Effector CD8-positive, alpha-beta T cell (primary cell): ENCODE data around the gene FABP6.

Source experiments
- DNase-seq: peaks from one replicate; lab custom pipeline; 2025; lab: John Stamatoyannopoulos, UW

FABP6 gene

DNA sequence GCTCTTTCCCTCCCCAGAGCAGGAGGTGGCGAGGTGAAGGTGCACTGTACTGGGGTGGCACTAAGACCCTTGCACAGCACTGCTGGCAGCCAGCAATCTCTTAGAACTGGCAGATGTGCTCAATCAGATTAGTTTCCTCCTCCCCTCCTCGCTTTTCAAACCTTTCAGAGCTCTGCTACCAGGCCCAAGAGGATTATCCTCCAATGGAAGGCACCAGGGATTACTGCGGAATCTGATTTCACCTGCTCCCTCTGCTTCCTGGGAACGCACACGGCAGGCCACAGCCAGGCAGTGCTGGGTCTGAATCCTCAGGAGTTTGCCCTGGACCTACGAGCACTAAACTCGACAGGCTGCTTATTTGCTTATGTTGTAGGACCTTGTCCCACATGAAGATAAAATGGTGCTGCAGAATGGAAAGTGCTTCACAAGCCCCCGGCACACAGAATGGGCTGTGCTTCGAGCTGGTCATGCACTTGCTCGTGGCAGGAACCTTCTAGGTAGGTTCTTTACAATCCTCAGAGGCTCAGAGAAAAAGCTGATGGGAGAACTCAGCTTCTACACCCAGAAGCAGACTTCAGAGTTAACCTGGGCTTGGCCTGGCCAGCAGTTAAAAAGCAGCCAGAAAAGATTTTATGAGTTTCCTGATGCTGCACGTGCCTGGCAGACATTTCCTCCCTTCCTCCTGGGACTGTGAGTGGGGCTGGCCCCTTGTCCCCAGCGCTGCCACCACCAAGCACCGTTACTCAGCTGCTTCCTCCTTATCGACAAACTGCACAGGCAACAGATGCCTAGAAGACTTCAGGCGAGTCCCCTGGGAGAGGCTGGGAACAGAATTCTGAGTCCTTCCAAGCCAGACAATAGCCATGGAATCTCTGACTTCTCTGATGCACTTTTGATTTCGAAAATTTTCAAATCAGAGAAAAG is 33.1 kb downstream of the FABP6 start:
- no peak for DNase-seq

DNA sequence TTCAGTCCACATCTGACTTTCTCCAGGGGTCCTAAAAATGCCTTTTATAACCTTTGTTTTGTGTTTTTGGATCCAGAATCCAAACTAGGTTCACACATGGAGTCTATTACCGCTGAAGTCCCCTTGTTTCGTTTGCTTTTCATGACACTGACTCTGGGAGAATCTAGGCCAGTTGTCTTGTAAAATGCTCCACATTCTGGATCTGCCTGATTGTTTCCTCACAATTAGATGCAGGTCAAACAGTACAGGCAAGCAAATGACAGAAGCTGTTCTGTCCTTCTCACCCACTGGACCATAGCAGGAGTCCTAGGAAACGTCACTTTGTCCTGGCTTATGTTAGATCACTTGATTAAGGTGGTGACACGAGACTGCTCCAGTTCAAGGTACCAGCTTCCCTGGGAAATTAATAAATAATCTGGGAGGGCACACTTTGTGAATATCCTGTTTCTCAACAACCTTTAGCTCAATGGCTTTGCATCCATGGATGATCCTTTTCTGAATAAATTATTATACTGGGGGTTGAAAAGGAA is 34.1 kb downstream of the FABP6 start:
- DNase-seq: no peak

DNA sequence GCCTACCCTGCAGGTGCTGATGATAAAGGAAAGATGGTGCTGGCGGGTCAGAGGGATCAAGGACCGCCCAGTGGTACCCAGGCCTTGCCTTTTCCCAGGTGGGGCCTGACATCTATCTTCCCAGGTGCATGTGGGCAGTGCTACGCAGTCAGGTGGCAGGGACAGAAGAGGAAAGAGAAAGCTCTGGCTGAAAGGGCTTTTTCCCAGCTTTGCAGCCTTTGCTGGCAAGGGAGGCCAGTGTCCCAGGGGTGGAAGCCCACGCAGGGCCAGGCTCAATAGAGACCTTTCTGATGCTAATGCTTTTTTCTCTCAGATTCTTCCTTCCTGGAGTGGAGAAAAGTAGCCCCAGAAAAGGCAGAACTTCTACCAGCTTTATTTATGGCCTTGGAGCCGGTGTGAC is 36.7 kb downstream of the FABP6 start:
- DNase-seq: no peak

DNA sequence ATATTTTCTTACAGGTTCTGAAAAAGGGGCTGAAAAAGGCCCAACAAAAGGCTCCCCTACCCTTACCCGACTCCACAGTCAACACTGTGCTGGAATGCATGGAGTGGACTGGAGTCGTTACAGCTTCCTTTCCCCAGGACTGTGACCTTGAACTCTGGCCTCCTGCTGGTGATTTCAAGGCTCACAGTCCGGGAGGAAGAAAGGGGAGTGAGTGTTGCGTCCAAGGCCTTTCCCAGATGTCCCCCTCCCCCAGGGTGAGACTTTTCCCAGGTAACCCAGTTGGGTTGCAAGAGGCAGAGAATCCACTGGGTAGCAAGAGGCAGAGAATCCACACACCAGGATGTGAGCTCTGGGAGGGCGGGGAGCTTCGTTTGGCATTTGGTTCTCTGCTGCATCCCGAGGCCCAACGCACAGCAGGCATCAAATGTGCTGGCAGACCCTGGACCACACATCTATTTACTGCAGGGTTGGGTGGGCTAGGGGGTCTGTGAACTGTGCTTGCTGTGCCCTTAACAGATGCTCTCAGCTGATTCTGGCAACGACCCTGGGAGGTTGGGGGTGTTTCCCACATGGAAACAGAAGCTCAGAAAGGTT is 37.5 kb downstream of the FABP6 start:
- DNase-seq: no peak

DNA sequence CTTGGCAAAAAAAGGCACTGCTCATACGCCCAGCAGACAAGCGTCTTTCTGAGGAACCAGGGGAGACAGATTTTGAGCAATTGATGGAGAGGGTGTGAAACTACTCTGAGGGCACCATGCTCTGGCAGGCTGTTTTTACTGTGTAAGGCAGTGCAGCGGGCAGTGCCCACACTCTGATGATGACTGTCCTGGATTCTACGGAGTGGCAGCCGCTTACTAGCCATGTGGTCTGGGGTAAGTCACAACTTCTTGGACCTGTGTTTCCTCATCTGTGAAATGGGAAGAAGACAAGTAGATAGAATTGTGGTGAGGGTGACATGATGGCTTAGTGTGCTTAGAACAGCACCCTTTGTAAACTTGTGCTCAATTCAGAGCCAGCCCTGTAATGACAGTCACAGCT is 38.8 kb downstream of the FABP6 start:
- no peak for DNase-seq

DNA sequence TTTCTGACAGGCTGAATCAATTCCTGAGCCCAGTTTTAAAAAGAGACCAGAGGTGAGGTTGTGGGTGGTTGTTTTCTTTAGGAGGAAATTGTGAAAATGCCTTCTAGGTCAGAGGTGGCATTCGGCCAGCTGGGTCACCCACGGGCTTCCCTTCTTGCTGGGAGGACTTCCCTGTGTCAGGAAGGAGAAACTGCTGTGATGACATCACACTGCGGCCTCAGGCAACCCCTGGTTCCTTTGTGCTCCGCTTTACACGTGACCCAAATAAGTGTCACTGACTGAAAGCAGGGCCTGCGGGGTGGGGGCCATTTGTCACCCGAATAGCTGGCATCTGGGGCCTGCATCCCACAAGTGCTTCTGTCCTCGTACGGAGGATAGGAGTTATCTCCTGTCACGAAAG is 39.7 kb downstream of the FABP6 start:
- DNase-seq: no peak

DNA sequence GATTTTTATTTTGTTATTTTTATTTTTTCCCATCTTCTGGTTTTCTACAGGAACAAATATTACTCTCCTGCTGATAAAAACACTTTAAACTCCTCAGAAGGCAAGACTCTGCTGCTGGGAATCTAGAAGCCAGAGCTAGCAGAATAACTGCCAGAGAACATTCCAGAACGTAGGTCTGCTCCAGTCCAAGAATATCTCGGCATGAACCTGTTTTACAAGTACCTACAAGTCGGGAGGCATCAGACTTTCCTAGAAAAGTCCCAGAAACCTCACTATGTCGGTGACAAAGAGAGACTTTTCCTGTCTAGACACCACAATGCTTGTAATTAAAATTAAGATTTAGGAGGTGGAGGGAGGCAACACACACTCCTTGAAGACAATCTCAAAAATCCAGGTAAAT is 41.4 kb downstream of the FABP6 start:
- no peak for DNase-seq

DNA sequence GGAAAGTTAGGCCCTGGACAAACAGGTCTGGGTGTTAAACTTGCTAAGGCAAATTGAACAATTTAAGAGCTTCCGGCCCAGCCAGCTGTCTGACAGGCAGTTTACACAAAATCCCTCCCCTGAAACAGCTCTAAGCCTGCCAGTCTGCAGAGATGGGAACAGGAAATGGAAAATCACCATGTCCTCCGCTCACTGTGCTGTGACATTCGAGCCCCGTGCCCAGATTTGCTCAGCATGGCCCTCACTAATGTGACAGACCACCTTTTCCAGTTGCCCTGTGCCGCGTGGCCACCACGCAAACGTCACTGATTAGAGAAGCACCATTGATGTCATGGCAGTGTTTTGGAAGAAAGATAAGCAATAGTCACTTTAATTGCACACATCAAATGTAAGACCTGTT is 42.1 kb downstream of the FABP6 start:
- no peak for DNase-seq

DNA sequence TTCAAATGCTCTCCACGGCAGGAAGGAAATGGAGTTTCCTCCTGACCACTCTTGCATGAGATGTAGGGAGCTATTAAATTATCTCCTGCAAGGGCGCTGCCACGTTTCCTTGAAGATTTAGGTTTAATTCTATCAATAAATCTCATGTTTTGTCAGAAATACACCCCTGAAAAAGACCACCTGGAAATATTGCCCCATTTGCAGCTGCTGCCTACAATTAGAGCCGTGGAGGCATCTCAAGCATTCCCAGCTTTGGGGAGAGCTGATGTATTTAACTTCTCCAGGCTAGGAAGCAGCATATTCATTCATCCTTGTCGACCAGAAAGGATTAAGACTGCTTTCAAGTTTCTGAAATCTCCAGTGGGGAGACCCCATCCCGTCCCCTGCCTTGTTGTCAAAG is 42.5 kb downstream of the FABP6 start:
- no peak for DNase-seq

DNA sequence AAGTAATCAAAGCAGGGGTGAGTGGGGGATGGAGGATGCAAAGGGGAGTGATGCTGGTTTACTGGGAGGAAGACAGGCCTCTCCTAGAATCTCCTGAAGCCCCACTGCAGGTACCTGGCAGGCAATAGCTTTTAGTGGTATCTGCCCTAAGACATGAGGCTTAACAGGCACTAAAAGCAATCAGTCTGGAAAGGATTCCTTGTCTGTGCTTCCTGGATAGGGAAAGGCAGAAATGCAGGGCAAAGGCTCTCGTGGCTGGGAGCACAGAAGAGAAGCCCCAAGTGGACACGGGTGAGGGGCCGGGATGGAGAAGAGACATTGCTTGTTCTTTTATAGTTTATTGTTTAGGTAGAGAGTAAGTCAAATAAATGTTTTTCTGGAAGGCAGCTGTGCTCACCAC is 43.0 kb downstream of the FABP6 start:
- no peak for DNase-seq

DNA sequence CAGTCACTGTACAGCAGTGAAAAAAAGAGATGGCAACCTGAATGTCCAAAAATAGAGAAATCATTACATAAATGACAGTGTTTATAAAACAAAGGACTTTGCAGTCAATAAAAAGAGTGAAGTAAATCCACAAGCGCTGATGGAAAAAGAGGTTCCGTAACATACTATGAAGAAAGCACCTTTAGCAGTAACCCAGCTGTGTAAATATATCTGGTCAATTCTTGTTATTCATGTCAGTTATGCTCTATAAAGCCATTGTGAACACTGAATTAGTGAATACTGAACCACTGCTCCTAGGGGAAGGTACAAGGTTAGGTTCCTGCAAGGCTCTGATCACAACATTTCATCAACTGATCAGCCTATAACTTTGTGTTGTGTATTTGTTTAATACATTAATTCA is 43.6 kb downstream of the FABP6 start:
- no peak for DNase-seq

DNA sequence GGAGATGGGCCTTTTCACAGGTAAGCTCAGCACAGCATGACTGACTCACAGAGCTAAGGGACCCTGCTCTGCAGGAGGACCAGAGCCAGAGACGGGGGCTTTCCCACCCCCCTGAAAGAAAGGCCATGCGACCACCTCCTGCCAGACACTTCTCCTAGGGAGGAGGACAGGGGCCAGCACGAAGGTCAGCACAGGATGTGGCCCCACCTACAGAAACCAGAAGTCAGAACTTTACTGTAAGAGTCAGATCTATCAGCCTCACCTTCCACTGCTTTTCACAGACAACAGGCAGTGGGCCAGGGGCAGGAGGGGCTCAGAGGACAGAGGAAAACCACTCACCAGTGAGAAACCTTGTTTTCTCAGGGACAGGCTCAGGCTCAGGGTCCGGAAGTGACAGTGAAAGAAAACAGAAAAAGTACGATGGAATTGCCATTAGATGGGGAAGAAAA is 45.2 kb downstream of the FABP6 start:
- DNase-seq: no peak

DNA sequence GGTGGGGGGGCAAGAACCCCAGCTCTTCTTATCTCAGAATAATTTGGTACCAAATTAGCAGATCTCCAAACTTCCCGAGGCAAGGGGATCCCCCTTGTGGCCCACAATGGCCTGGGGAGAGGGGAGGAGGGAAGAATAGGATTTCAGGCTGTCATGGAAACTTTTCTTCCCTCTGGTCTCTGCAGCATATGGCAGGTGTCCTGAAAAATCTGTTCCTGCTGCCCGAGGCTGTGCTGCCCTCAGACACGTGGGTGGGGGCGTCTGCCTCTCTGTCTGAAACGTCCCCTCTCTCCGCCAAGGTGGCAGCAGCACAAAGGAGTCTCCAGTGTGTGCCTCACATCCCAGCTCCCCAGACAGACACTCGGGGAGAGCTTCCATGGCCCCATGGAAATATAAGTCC is 49.0 kb downstream of the FABP6 start:
- DNase-seq: no peak

DNA sequence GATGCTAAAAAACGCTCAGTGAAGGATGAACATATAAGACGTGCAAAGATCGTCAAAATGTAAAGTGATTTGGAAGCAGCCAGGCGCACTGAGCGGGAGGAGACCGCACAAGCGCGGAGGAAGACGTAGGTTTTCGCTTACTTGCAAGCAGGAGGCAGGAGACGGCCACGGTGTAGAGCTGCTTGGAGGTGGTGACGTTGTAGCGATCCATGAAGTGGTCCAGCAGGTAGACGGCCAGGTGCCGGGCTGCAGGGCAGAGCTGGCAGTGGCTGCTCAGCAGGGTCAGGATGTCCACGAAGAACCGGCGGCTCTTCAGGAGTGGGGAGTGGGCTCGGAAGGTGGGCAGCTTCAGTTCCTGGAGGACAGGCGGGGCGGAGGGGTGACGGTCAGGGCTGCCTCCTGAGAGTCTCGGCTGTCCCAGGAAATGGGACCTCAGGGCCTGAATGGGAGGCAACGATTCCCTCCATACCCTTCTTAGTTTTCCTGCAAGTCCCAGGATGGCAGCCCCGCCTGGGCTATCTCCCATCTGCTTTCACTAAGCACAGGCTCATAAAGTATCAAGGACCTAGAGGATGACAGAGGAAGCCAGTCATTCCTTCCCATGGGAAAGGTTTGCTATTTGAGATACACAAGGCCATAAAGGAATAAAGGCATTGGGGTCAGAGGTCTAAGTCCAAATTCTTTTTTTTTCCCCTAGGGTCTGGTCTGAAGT is 51.2 kb downstream of the FABP6 start:
- DNase-seq: no peak

DNA sequence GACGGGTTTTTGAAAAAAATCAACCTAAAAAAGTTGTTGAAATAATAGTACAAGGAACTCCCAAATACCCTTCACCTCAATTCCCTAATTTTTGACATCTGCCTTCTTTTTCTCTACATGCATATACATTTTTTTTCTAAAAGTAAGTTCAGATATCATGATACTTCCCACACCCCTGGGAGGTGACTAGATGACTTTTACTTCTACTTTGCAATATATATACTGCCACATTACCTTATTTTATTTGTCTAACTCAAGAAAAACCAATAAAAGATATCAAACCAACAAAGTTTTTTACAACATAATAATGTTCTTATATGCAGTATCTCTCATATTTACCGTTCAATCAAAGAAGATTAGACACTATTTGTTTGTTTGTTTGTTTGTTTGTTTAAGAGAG is 52.0 kb downstream of the FABP6 start:
- DNase-seq: no peak

DNA sequence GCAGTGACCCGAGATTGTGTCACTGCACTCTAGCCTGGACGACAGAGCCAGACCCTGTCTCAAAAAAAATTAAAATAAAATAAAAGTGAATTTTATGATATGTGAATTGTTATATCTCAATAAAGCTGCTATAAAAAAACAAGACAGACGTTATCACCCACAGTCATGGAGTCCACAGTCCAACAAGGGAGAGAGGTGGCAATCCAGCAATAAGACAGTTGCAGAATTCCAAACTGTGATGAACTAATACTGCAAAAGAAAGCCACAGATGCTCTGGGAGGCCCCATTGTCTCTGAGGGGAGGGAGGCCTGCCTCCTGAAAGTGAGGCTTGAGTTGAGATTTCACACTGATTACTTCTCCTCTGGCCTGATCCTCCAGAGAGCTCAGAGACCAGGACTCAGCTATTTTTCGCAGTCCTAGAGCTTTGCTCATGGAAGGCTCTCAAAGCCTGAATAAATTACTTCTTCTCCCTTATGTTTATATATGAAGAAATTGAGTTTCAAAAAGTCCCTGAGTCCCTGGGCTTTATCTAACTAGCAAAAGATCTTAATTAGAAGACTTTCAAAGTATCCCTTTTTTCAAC is 55.1 kb downstream of the FABP6 start:
- DNase-seq: no peak

DNA sequence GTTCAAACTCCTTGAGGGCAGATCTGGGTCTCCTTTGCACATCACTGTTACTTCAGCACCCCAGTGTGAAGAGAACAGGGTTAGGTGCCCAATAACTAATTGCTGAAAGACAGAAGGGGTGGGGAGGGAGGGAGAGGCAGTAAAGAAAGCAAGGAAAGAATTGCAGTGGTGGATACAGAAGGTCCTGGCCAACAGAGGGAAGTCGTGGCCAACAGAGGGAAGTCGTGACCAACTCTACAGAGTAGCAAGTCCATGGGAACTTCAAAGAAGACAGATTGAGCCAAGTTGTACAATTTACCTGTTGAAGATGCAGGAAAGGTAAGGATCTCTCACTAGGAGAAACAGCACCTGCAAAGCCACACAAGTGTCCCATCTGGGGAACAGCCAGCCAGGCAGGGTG is 56.0 kb downstream of the FABP6 start:
- DNase-seq: no peak

DNA sequence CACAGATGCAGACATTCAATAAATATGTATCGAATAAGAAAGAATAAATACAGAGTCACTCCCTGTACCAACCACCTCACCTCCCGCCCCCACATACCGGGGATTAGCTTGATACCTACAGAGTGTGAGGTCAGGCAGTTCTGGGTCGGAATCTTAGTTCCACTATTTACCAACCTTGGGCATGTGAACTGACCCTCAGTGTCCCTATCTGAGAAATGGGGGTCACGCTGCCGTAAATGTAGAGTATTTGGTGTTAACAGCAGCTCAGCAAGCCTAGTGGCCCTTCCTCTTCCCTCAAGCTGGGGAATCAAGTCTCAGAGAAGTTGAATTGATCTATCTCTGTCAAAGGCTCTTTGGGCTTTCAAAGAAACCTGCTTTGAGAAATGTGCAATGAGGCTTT is 57.6 kb downstream of the FABP6 start:
- no peak for DNase-seq

DNA sequence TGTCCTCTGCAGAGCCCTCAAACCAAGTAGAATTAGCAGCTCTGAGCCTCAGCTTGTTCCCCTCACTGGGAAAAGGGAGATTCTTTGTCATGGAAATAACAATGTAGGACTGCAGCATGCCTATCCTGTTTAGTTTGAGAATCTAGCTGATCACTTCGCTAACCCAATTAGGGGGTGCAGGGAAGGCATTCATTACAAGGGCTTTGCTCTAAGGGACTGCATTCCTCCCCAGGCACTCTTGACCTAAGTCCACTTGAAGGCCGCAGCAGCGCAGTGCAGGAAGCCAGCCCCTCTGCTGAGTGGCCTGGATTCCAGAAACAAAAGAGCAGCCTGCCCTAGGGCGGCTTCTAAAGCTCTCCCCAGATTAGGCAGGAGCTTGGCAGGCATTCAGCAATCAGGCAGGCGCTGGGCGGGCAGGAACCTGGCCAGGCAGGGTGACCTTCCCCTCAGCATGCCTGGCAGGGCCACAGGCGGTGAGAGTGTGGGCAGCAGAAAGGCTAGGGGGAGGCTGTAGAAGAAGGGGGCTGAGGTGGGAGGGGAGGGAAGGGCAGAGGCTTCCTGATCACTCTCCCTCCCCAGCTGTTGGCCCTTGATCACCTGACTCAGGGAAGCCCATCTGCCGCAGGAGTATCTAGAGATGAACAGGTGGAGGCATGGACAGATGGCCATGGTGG is 58.2 kb downstream of the FABP6 start:
- DNase-seq: no peak
